MM.1S (cell line): ENCODE data around the gene GPC4.

Experiments used
- EZH2 ChIP-seq: fragments of 300-600 bp; sonication (generic); optimal IDR thresholded peaks from 2 replicates; pipeline ENCODE3; 2017; ENCODE audit warnings: low read depth, mild to moderate bottlenecking, antibody characterized with exemption, low read length, mixed read lengths
- EZH2phosphoT487 ChIP-seq: fragments of 300-600 bp; sonication (generic); IDR thresholded peaks from 2 replicates; pipeline ENCODE4 v1.6.1; 2018; ENCODE audit warnings: antibody characterized with exemption, low read length
- TF ChIP-seq, protein P1 (sequence below): fragments of 300-600 bp; sonication (generic); IDR thresholded peaks from 2 replicates; pipeline ENCODE4 v1.5.1; 2016; ENCODE audit warnings: antibody characterized with exemption, low read length, mixed read lengths

GRCh38 chrX:133444952-133445831, 29.9 kb upstream of the GPC4 start:
- TF ChIP-seq, protein P1, sequence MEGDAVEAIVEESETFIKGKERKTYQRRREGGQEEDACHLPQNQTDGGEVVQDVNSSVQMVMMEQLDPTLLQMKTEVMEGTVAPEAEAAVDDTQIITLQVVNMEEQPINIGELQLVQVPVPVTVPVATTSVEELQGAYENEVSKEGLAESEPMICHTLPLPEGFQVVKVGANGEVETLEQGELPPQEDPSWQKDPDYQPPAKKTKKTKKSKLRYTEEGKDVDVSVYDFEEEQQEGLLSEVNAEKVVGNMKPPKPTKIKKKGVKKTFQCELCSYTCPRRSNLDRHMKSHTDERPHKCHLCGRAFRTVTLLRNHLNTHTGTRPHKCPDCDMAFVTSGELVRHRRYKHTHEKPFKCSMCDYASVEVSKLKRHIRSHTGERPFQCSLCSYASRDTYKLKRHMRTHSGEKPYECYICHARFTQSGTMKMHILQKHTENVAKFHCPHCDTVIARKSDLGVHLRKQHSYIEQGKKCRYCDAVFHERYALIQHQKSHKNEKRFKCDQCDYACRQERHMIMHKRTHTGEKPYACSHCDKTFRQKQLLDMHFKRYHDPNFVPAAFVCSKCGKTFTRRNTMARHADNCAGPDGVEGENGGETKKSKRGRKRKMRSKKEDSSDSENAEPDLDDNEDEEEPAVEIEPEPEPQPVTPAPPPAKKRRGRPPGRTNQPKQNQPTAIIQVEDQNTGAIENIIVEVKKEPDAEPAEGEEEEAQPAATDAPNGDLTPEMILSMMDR: no peak
- no peak for TF ChIP-seq EZH2phosphoT487
- TF ChIP-seq EZH2: no peak
